ENCODE results near the gene GDA. TPM values are rescaled to one million over a fixed set of nuclear protein-coding genes. Genes with fewer than 3 reads are reported as not detected.

The GDA gene
- total and polyA plus RNA-seq, 4 donors: 0.88 to 4.3 (median 2.8) TPM

Small RNAs within 50 kb of the gene (small RNA-seq; reads per million reads assigned to genes)
- gene RNA5SP285 (ENCODE audit: low replicate concordance): not detected

Other genes with a start within 250 kb of the GDA start
- 10 to 100 TPM; 33.7 to 91.8 TPM for gene ABHD17B, start 238.2 kb upstream of the GDA start, total RNA-seq
- 10 to 100 TPM; 42.2 to 58.6 TPM for gene ABHD17B, start 238.2 kb upstream of the GDA start, polyA plus RNA-seq (ENCODE audit: insufficient read length in 2 of 2)
- gene C9orf85, start 237.8 kb upstream of the GDA start, total RNA-seq: 10 to 100 TPM; 17.3 to 22.4 TPM
- gene C9orf85, start 237.8 kb upstream of the GDA start, polyA plus RNA-seq (ENCODE audit: insufficient read length in 2 of 2): 10 to 100 TPM; 16.2 to 17.4 TPM
- gene C9orf57, start 88.8 kb upstream of the GDA start, total RNA-seq: not detected
- gene C9orf57, start 88.8 kb upstream of the GDA start, polyA plus RNA-seq (ENCODE audit: insufficient read length in 2 of 2): not detected
- 100 to 1,000 TPM; 116 to 217 TPM for gene ZFAND5, start 215.8 kb downstream of the GDA start, total RNA-seq
- 100 to 1,000 TPM; 213 to 256 TPM for gene ZFAND5, start 215.8 kb downstream of the GDA start, polyA plus RNA-seq (ENCODE audit: insufficient read length in 2 of 2)

All from spinal cord (tissue), 4 donors.